Islet precursor cell (in vitro differentiated cells): Measurements from ENCODE around the gene MAPKAP1.

Experiments used
- DNase-seq: peaks from one replicate; pipeline ENCODE4 v3.0.0-alpha.2; 2018

Gene MAPKAP1

DNA sequence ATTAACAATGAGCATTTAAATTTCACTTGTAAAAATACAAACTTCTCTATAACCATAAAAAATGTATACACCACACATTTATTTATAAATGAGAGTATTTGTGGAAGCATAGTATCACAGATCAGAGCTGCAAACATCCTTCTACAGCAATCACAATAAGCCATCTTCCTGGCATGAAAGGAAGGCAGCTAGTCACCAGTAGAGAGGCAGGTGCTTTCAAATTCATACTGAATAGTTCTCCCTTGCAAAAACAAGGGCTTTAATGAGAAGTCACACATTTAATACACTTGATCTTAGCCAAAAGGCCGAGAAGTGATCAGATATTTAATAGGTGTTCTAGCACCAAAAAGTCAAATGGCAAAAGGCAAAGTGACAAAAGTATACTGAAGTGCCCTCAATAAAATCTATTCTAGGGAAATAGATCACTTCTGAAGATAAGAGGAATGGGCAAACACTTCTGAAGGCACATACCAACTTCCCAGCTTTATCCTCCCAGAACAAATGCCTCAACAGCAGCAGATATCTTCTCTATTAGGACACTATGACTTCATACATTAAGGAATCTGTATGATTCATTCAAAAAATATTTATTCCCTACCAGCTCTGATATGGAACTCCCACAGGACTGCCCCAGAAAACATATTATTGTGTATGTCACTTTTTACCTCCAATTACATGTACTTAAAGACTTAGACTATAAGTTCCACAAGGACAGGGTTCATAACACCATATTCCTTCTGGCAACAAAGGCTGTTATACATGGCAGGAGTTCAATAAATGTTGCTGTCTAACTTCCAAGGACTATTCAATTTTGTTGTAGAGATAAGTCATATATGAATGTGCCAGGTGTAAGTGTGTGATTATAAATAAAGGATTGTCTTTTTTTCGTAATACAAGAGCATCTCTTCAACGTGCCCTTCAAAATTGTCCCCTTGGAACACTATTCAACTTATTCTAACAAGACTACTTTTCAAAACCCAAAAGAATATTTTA, 31.7 kb downstream of the MAPKAP1 start:
- DNase-seq, result no peak

DNA sequence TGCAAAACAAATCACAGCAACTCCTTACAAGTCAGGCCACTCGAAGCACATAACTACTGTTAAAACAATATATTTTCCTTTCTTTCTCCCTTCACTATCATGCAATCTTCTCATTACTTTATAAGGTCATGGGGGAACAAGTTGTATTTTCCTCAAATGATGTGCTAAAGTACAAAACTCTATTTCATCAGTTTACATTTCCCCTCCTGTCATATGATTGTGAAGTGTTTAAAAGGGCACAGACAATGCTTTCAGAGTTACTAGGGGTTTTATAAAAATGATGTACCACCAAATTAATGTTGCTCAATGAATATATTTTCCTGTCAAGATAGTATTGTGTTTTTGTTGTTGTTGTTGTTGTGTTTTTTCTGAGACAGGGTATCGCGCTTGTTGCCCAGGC, 34.1 kb downstream of the MAPKAP1 start:
- no peak for DNase-seq

- no peak for DNase-seq
Measured at GRCh38 chr9:125663127-125663526, 43.9 kb downstream of the MAPKAP1 start.

DNA sequence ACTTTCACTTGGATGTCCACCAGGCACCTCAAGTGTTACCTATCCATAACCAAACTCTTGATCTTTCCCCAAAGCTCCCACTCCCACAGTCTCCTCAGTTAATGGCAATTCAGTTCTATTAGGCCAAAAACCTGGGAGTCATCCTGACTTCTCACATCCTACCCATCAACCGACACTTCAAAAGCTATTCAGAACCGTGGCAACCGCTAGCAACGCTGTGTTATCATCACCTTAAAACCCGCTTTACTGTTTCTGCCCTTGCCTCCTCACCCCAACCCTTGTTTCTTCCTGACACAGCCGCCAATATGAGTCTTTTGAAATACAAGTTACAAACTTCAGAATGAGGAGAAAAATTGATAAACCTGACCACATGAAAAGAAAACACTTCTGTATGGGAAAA, 46.5 kb downstream of the MAPKAP1 start:
- no peak for DNase-seq

GRCh38 chr9:125659954-125660353, 47.1 kb downstream of the MAPKAP1 start:
- DNase-seq, result no peak

DNA sequence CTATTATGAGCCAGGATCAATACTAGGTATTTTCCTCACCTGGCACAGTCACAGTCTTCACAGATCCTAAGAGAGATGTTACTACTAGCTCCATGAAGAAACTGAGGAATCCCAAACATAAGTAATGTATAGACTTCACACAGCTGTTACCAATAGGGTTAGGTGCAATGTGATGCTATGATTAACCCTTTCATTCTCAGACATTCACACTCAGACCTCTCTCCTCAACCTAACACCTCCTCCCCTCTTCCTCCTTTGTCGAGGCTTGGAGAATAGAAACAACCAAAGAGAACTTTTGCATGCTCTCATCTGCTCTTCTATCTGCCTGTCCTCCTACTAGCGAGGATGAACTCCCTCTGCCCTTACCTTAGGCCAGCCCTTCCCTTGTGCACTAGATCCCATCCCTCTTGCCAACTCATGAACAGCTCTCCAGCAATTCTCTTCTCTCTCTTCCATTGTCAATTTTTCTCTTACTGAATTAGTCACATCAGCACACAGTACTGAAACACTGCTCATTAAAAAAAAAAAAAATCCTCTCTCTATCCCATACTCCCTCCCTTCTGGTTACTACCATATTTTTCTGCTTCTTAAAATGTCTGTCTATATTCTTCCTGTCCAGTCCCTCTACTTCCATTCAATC, 47.7 kb downstream of the MAPKAP1 start:
- DNase-seq, result no peak

- DNase-seq, result no peak
Measured at GRCh38 chr9:125656560-125656959, 50.4 kb downstream of the MAPKAP1 start.

- DNase-seq, result no peak
Measured at GRCh38 chr9:125655691-125656410, 51.2 kb downstream of the MAPKAP1 start.

- DNase-seq, result no peak
Measured at GRCh38 chr9:125655066-125655633, 51.9 kb downstream of the MAPKAP1 start.

- no peak for DNase-seq
Measured at GRCh38 chr9:125654121-125654520, 52.9 kb downstream of the MAPKAP1 start.

GRCh38 chr9:125653325-125653724, 53.7 kb downstream of the MAPKAP1 start:
- DNase-seq, result no peak

DNA sequence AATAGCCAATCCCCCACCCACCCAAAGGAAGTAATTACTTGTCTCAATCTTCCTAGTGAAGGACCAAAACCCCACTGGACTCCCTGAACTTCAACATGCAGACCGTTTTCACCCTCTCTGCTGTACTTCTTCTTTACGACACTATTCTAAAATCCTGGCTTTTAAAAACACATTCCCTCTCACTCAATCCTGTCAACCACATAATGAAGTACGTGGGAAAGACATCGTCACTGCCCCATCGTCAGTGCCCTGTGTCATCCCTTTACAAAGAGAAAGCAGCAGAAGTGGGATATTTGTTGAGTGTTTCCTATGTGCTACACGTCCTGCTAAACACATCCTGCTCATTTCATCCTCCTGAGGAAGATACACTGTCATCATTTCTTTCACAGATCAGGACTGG, 54.2 kb downstream of the MAPKAP1 start:
- no peak for DNase-seq

DNA sequence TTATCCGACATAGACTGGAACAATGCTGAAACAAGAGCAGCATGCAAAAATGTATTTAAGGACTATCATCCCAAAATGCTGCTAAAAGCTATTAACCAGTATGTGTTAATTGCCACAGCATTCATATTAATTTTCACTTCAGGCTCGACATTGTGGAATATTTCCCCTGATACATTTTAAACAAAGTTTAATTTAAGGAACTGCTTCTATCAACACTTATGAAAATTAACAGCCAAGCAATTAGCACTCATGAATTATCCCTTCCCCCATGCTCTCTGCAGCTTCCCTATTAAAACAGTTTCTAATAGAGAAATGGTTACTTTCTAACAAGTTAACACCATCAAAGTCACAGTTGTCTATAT, 54.8 kb downstream of the MAPKAP1 start:
- DNase-seq, result no peak

DNA sequence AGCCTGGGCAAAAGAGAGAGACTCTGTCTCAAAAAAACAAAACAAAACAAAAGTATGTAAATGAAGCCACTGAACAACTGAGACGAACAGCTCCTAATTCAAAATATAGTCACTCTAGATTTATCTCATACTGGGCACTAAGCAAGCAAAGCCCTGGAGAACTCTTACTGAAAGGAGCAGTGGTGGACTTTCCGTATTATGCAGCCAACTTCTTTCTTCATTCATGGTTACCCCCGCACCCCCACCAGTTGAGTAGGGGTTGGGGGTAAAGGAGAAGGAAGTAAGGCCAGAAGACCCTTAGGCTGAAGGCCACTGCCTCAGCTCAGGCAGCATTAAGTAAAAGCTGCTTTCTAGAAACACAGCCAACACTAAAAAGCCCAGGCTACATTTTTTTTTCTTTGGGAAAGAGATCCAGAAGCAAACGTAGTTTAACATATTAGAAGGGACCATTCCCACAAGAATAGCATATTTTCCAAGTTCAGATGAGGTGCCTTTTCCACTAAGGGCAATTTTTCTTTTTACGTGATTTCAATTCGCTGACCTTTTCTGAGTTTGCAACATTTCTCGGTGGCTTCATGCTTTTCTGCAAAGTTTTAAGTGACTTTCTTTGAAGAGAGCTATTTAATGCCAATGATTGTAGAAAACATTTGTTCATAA, 55.3 kb downstream of the MAPKAP1 start:
- DNase-seq, result no peak

DNA sequence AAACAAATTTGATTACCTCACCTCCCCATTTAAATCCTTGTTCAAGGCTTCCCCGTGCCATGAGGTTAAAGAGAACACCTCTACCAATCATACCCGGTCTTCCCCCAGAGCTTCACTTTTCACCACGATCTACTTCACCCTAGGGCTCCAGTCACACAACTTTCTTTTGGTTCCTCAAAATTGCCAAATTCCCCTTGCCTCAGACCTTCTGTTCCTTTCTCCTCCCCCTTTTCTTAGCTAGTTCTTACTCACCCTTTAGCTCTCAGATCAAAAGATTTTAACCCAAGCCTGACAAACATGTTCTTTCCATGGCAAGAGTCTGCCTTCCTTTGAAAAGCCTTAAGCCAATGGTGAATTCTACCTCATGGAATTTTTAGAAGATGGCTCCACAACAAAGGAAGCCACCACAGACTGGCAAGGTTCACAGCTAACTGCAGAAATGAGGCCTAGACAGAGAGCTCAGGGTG, 56.7 kb downstream of the MAPKAP1 start:
- DNase-seq, result no peak

DNA sequence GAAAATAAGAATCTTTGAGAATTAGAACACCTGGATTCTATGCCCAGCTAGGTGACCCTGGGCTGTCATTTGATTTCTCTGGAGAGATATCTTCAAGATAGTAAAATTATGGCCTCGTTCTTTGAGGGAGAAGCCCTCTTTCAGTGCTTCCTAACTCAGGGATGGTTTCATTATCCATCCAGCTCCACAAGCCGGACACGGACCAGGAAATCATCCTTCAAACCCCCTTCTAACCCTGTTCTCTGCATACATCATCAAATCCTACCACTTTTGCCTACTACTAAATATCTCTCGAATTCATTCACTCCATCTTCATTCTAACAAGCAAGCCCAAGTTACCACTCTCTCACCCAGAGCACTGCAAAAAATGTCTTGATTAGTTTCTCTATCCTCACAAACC, 57.2 kb downstream of the MAPKAP1 start:
- DNase-seq, result no peak

GRCh38 chr9:125649315-125649714, 57.7 kb downstream of the MAPKAP1 start:
- DNase-seq, result peak; percentile 89

- DNase-seq, result no peak
Measured at GRCh38 chr9:125648294-125648693, 58.7 kb downstream of the MAPKAP1 start.

- no peak for DNase-seq
Measured at GRCh38 chr9:125646621-125647100, 60.3 kb downstream of the MAPKAP1 start.

DNA sequence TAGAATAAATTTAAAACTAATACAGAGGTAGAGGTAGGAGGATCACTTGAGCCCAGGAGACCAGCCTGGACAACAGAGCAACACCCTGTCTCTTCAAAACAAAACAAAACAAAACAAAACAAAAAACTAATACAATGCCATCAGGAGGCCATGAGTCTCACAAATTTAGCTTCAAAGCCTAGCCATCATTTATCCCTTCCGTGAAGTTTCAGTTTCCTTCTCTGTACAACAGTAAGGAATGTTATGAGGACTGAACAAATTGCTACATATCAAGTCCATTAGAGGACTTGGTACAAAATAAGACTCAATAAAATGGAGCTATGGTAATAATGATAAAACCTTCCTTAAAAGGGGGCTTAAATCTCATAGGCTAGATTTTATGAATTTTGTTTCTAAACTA, 60.8 kb downstream of the MAPKAP1 start:
- DNase-seq, result no peak

- DNase-seq, result no peak
Measured at GRCh38 chr9:125644819-125645507, 62.0 kb downstream of the MAPKAP1 start.

DNA sequence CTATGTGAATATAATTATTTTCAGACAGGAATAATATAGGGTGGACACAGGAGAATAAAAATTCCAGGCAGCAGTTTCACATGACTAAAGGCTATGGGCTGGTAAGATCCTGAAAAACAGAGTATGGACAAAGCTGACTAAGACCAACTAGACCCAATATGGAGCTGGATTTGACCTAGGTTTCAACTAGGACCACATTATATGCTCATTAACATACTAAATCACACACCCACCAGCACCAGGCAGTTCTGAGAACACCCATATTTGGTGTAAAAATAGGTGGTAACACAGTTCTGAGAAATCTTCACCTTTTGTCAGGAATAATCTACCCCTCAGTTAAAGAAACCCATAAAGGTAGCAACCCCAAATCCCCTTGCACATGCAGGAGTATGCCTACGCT, 64.7 kb downstream of the MAPKAP1 start:
- DNase-seq, result no peak
